Endothelial cell of umbilical vein (primary cell): Measurements from ENCODE around the gene TTLL10. TPM values are rescaled to one million over a fixed set of nuclear protein-coding genes. Genes with fewer than 3 reads are reported as not detected.

Experiments used
- BruUV-seq: library from RNA; stranded (reverse); fragments of 400-500 nt; replicated peaks from 2 replicates; lab custom pipeline; 2021; lab: Mats Ljungman, UMichigan
- CTCF ChIA-PET: fragments of 300-600, 350-600 bp; sonication (Branson Sonifier 250); formaldehyde crosslinking; loops from one replicate; lab custom pipeline; 2021; ENCODE audit warnings: antibody characterized with exemption, inconsistent platforms; lab: Charles Lee
- POLR2A ChIA-PET: fragments of 300-600, 350-600 bp; sonication (Branson Sonifier 250); formaldehyde crosslinking; loops from one replicate; lab custom pipeline; 2021; ENCODE audit warnings: antibody characterized with exemption, inconsistent platforms; lab: Charles Lee
- DNase-seq: peaks from one replicate; pipeline ENCODE4 v3.0.0-alpha.2; 2011; ENCODE audit warnings: low read depth, low spot score
- FAIRE-seq: peaks from 2 replicates; lab custom pipeline; 2011; peaks lifted over from hg19 to GRCh38; lab: Jason Lieb, UNC
- H2AFZ ChIP-seq: 2 replicates; pipeline ENCODE4 v1.6.0; 2012; ENCODE audit warnings: low read depth, low read length, control low read depth, inconsistent platforms
- H3K27ac ChIP-seq: 2 replicates; pipeline ENCODE4 v1.5.1; 2011; ENCODE audit warnings: low read depth, mild to moderate bottlenecking, control low read depth, low read length, moderate library complexity; ENCODE audit not compliant: insufficient read depth
- H3K27me3 ChIP-seq, 2 experiments: 2 replicates each; pipeline versions ENCODE4 v1.6.0 to v1.6.1; 2011; ENCODE audit warnings: low read length in 2 of 2, mixed read lengths in 1 of 2; ENCODE audit not compliant: control insufficient read depth in 2 of 2, insufficient read depth in 2 of 2
- H3K36me3 ChIP-seq, 2 experiments: 2 replicates in 1 of 2; 3 replicates in 1 of 2; pipeline ENCODE4 v1.5.1; 2011; ENCODE audit warnings: low read length in 2 of 2, mild to moderate bottlenecking in 1 of 2, moderate library complexity in 1 of 2; ENCODE audit not compliant: control insufficient read depth in 2 of 2, insufficient read depth in 2 of 2; ENCODE audit errors: extremely low read depth in 1 of 2
- H3K4me1 ChIP-seq: 3 replicates; pipeline ENCODE4 v1.5.1; 2011; ENCODE audit warnings: mild to moderate bottlenecking, low read length; ENCODE audit not compliant: control insufficient read depth, insufficient read depth; ENCODE audit errors: extremely low read depth
- H3K4me2 ChIP-seq: 2 replicates; pipeline ENCODE4 v1.6.1; 2011; ENCODE audit warnings: low read length, control low read depth, mixed read lengths; ENCODE audit not compliant: insufficient read depth
- H3K4me3 ChIP-seq, 3 experiments: fragments of 200-600 bp in 1 of 3; sonication (generic), shearing (Covaris generic) in 1 of 3; replicated peaks in 1 of 3; 2 replicates each; pipeline ENCODE4 v1.5.1; 2011 to 2016; ENCODE audit warnings: control low read depth in 3 of 3, low read length in 3 of 3, mild to moderate bottlenecking in 2 of 3, inconsistent platforms in 1 of 3, low read depth in 1 of 3, moderate library complexity in 1 of 3; ENCODE audit not compliant: insufficient read depth in 1 of 3
- H3K79me2 ChIP-seq: 2 replicates; pipeline ENCODE4 v1.6.0; 2012; ENCODE audit warnings: low read length, inconsistent platforms; ENCODE audit not compliant: control insufficient read depth, insufficient read depth
- H3K9ac ChIP-seq: replicated peaks from 2 replicates; pipeline ENCODE3; 2011; ENCODE audit warnings: low read length, control low read depth; ENCODE audit not compliant: insufficient read depth; ENCODE audit errors: extremely low read depth
- H3K9me1 ChIP-seq: replicated peaks from 3 replicates; pipeline ENCODE4 v1.6.0; 2011; ENCODE audit warnings: mild to moderate bottlenecking, low read length; ENCODE audit not compliant: control insufficient read depth, insufficient read depth; ENCODE audit errors: extremely low read depth
- H3K9me3 ChIP-seq: replicated peaks from 2 replicates; pipeline ENCODE4 v1.5.1; 2012; ENCODE audit warnings: low read length, inconsistent platforms; ENCODE audit not compliant: control insufficient read depth, insufficient read depth
- H4K20me1 ChIP-seq: replicated peaks from 2 replicates; pipeline ENCODE3; 2011; ENCODE audit warnings: mild to moderate bottlenecking, low read length; ENCODE audit not compliant: control insufficient read depth, insufficient read depth; ENCODE audit errors: extremely low read depth
- CTCF ChIP-seq, 2 donors: IDR thresholded peaks; 1 replicate in 1 of 2; 2 replicates in 1 of 2; pipeline ENCODE4 v1.5.1; 2011; ENCODE audit warnings: low read length in 2 of 2, mild to moderate bottlenecking in 2 of 2, moderate library complexity in 2 of 2, control low read depth in 1 of 2, inconsistent platforms in 1 of 2, low read depth in 1 of 2; ENCODE audit not compliant: insufficient read depth in 1 of 2; ENCODE audit errors: extremely low read depth in 1 of 2
- EZH2 ChIP-seq: IDR thresholded peaks from 2 replicates; pipeline ENCODE4 v1.6.1; 2012; ENCODE audit warnings: borderline replicate concordance, low read depth, mild to moderate bottlenecking, moderate library complexity, low read length, inconsistent platforms; ENCODE audit not compliant: severe bottlenecking
- FOS ChIP-seq: IDR thresholded peaks from 2 replicates; pipeline ENCODE4 v1.6.1; 2011; ENCODE audit warnings: mild to moderate bottlenecking, low read length, moderate library complexity, borderline replicate concordance; ENCODE audit not compliant: insufficient read depth
- GATA2 ChIP-seq: IDR thresholded peaks from 2 replicates; pipeline ENCODE4 v1.7.0; 2011; ENCODE audit warnings: low read depth, mild to moderate bottlenecking, moderate library complexity, mixed read lengths, low read length; ENCODE audit not compliant: insufficient read length, insufficient read depth
- JUN ChIP-seq: IDR thresholded peaks from 2 replicates; pipeline ENCODE4 v1.6.1; 2011; ENCODE audit warnings: borderline replicate concordance, low read depth; ENCODE audit not compliant: insufficient read length, insufficient read depth
- MAX ChIP-seq: IDR thresholded peaks from 2 replicates; pipeline ENCODE4 v1.6.1; 2011; ENCODE audit not compliant: insufficient read depth, insufficient read length
- MYC ChIP-seq: IDR thresholded peaks from one replicate; pipeline ENCODE4 v1.6.1; 2011; ENCODE audit warnings: mild to moderate bottlenecking, low read depth, low read length
- POLR2A ChIP-seq: IDR thresholded peaks from 2 replicates; pipeline ENCODE4 v1.6.1; 2012; ENCODE audit warnings: low read depth, mild to moderate bottlenecking, control low read depth, low read length
- POLR2AphosphoS5 ChIP-seq: IDR thresholded peaks from 2 replicates; pipeline ENCODE4 v1.6.1; 2012; ENCODE audit warnings: low read depth, mild to moderate bottlenecking, control low read depth, low read length, moderate library complexity; ENCODE audit not compliant: insufficient read depth
- dilution Hi-C: fragments of 300-500 bp; cut with MboI; formaldehyde crosslinking; loops from one replicate; pipeline ENCODE4 v1.15.0; 2019; ENCODE audit warnings: low sequenced_read_pairs; ENCODE audit not compliant: extremely low pct_ligation_motif_present
- intact Hi-C: fragments of 100-400 bp; cut with micrococcal nuclease; formaldehyde crosslinking; loops from one replicate; pipeline ENCODE4 v1.10.0; 2022
- polyA plus RNA-seq, 4 experiments: library from polyadenylated mRNA; depleted of rRNA in 3 of 4; stranded (reverse) in 3 of 4; unstranded in 1 of 4; fragments of >200 nt; gene quantifications; 2 replicates each; pipeline versions ENCODE4 v1.2.1 to v1.2.3, GENCODE V29; 2011 to 2012; ENCODE audit warnings: missing spikeins in 1 of 4
- total RNA-seq: library from RNA; stranded (reverse); gene quantifications from 2 replicates; pipeline ENCODE4 v1.2.3, GENCODE V29; 2021

TTLL10 gene
- total and polyA plus RNA-seq, 2 donors (not counting 3 experiments of a cell fraction or from before 2014, with no cell fraction given): not detected

GRCh38 chr1:1218524-1219200 is 45.0 kb downstream of the TTLL10 start:
- no peak overlapping the region for H2AFZ ChIP-seq
- no peaks in the 10 kb centered on the region for H3K79me2 ChIP-seq
- H3K27me3 ChIP-seq: no peaks in the 10 kb centered on the region
- no peak overlapping the region for H3K27ac ChIP-seq
- ChIA-PET CTCF (interaction anchor here (0.5 to 0.6 kb wide), 2 partner anchors 97 to 231 kb away, joined by 3 read pairs; no protein-coding TSS in a partner anchor), POLR2A (interaction anchor here (0.6 kb wide), 1 partner anchor 216 kb away, joined by 3 read pairs; no protein-coding TSS in a partner anchor)
- H3K4me2 ChIP-seq: no peak overlapping the region
- H4K20me1 ChIP-seq: no peaks in the 10 kb centered on the region
- H3K9ac ChIP-seq: no peak overlapping the region
- no peaks in the 10 kb centered on the region for H3K9me3 ChIP-seq
- intact Hi-C loops (no loop called here), dilution Hi-C loops (no loop called here)
- DNase-seq (no peak), FAIRE-seq (no peak)
- no peaks in the 10 kb centered on the region for H3K4me1 ChIP-seq
- H3K36me3 ChIP-seq: peaks cover 2 to 34% of the 10 kb centered on the region in 2 experiments
- H3K9me1 ChIP-seq: no peaks in the 10 kb centered on the region
- TF ChIP-seq FOS (no peak), POLR2AphosphoS5 (no peak), EZH2 (no peak), MAX (no peak), CTCF (IDR thresholded peaks at IDR 0.05; ENCODE audit: extremely low read depth in 1 of 2, insufficient read depth in 1 of 2, low read depth in 1 of 2, low read length in 2 of 2) (no peak), JUN (no peak), MYC (no peak), POLR2A (no peak), GATA2 (no peak)
- no TSS peak for BruUV-seq
- no peak overlapping the region for H3K4me3 ChIP-seq
